Nephron progenitor cell (in vitro differentiated cells): ENCODE data around the gene TJP2.

Source experiments
- DNase-seq: peaks from one replicate; pipeline ENCODE4 v3.0.0; 2021
- H3K27ac Mint-ChIP-seq: 2 replicates; pipeline ENCODE4 v1.8.0; 2021; ENCODE audit warnings: mild to moderate bottlenecking, moderate library complexity, mixed read lengths
- H3K27me3 Mint-ChIP-seq: 2 replicates; pipeline ENCODE4 v1.8.0; 2021; ENCODE audit warnings: mild to moderate bottlenecking, low read depth, mixed read lengths; ENCODE audit not compliant: poor library complexity
- H3K36me3 Mint-ChIP-seq: 2 replicates; pipeline ENCODE4 v1.8.0; 2021; ENCODE audit warnings: low read depth, mixed read lengths
- H3K4me1 Mint-ChIP-seq: 2 replicates; pipeline ENCODE4 v1.8.0; 2021; ENCODE audit warnings: mixed read lengths
- H3K4me3 Mint-ChIP-seq: 2 replicates; pipeline ENCODE4 v1.8.0; 2021; ENCODE audit warnings: mild to moderate bottlenecking, moderate library complexity, mixed read lengths
- H3K9me3 Mint-ChIP-seq: 2 replicates; pipeline ENCODE4 v1.8.0; 2021; ENCODE audit warnings: mild to moderate bottlenecking, moderate library complexity, mixed read lengths
- CTCF ChIP-seq: fragments of 200-600 bp; sonication (generic); IDR thresholded peaks from 2 replicates; pipeline ENCODE4 v1.5.0; 2021; ENCODE audit warnings: antibody characterized with exemption

The TJP2 gene

GRCh38 chr9:69190086-69190862 is 16.2 kb downstream of the TJP2 start:
- Mint-ChIP-seq H3K27me3 (peaks cover 4% of the 10 kb centered on the region), H3K36me3 (no peaks in the 10 kb centered on the region), H3K9me3 (no peaks in the 10 kb centered on the region), H3K4me1 (peaks cover 11% of the 10 kb centered on the region), H3K4me3 (no peak overlapping the region), H3K27ac (no peak overlapping the region)
- DNase-seq: no peak
- no peak for TF ChIP-seq CTCF

GRCh38 chr9:69190863-69191181 is 16.7 kb downstream of the TJP2 start:
- Mint-ChIP-seq H3K27ac (peak overlapping the region; percentile 30), H3K36me3 (no peaks in the 10 kb centered on the region), H3K4me1 (peaks cover 10% of the 10 kb centered on the region), H3K4me3 (no peak overlapping the region), H3K9me3 (no peaks in the 10 kb centered on the region), H3K27me3 (peaks cover 4% of the 10 kb centered on the region)
- TF ChIP-seq CTCF: no peak
- no peak for DNase-seq

- TF ChIP-seq CTCF: no peak
- Mint-ChIP-seq H3K27ac (no peak overlapping the region), H3K36me3 (no peaks in the 10 kb centered on the region), H3K4me3 (no peak overlapping the region), H3K27me3 (peaks cover 4% of the 10 kb centered on the region), H3K4me1 (peaks cover 6% of the 10 kb centered on the region), H3K9me3 (no peaks in the 10 kb centered on the region)
- DNase-seq: no peak
Observed at GRCh38 chr9:69191231-69191630, 17.2 kb downstream of the TJP2 start.

DNA sequence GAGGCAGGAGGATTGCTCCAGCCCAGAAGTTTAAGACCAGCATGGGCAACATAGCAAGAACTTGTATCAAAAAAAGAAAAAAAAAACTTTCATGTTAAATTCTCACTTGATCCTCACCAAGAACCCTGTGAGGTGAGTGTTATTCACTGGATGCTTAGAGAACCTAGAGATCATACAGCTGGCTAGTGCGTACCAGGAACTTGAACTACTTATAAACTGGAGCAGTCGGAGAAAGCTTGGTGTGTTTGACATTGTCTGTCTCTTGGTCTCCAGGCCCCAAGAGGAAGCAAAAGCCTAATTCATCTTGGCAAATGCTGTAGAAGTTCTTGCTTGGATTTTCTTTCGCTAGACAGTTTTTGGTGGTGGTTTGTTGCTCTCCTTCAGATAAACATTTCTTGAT is 18.1 kb downstream of the TJP2 start:
- Mint-ChIP-seq H3K36me3 (no peaks in the 10 kb centered on the region), H3K4me3 (no peak overlapping the region), H3K9me3 (no peaks in the 10 kb centered on the region), H3K27me3 (peaks cover 4% of the 10 kb centered on the region), H3K4me1 (peaks cover 6% of the 10 kb centered on the region), H3K27ac (no peak overlapping the region)
- no peak for TF ChIP-seq CTCF
- DNase-seq: no peak

- DNase-seq: no peak
- peaks cover 6% of the 10 kb centered on the region for H3K27me3 Mint-ChIP-seq
- no peaks in the 10 kb centered on the region for H3K36me3 Mint-ChIP-seq
- no peak for TF ChIP-seq CTCF
- H3K4me3 Mint-ChIP-seq: no peak overlapping the region
- no peaks in the 10 kb centered on the region for H3K9me3 Mint-ChIP-seq
- H3K27ac Mint-ChIP-seq: no peak overlapping the region
- peaks cover 6% of the 10 kb centered on the region for H3K4me1 Mint-ChIP-seq
Observed at GRCh38 chr9:69193685-69194032, 19.6 kb downstream of the TJP2 start.

DNA sequence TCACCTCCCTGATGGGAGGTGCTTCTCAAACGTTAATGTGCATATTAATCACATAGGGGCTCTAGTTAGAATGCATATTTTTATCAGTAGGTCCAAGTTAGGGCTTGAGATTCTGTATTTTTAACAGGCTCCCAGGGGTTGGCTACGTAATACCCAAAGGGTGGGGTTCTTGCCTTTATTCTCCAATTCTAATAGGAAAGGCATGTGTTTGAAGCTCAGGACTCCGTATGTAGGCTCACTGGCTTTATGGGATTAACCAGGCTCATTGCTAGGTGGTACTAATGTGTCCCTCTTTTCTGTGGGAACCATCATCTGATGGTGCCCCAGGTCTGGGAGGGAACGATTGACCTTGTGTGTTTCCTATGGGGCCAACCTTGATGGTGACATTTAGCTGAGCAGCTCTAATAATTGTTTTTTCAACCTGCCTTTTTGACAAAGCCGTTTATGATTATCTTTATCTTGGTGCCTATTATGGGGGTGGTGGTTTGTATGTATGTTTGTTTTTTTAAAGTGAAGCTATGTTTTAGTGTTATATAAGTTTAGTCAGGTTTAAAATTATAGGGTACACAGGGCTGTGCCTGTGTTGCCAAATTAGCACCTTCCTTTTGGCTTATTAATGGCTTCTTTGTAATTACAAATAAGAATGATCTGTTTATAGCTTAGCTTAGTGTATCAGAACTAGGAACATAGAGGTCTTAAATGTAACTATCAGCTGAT is 20.8 kb downstream of the TJP2 start:
- no peak for DNase-seq
- no peak for TF ChIP-seq CTCF
- H3K9me3 Mint-ChIP-seq: no peaks in the 10 kb centered on the region
- no peak overlapping the region for H3K27ac Mint-ChIP-seq
- no peaks in the 10 kb centered on the region for H3K36me3 Mint-ChIP-seq
- H3K4me1 Mint-ChIP-seq: peaks cover 6% of the 10 kb centered on the region
- H3K27me3 Mint-ChIP-seq: peaks cover 6% of the 10 kb centered on the region
- no peak overlapping the region for H3K4me3 Mint-ChIP-seq
